ENCODE data around the gene TMEM87B. TPM values are rescaled to one million over a fixed set of nuclear protein-coding genes. Genes with fewer than 3 reads are reported as not detected.

Gene TMEM87B
- total RNA-seq, 2 experiments from 2014 or later: 13.9 to 22.8 TPM

GRCh38 chr2:112162341-112162740 lies 107.3 kb downstream of the TMEM87B start:
- H2AFZ ChIP-seq (ENCODE audit: low read length): no peak overlapping the region
- no peak overlapping the region for H3K27ac ChIP-seq (ENCODE audit: low read depth, low read length, poor library complexity, severe bottlenecking)
- no peaks in the 10 kb centered on the region for H3K9me3 ChIP-seq (ENCODE audit: low read length)
- POLR2A ChIA-PET: no interaction called here
- no peak for DNase-seq (ENCODE audit: low spot score)
- no peaks in the 10 kb centered on the region for H4K20me1 ChIP-seq (ENCODE audit: insufficient read depth, low read length)
- CTCF ChIA-PET (ENCODE audit: unreplicated experiment): no interaction called here
- no peaks in the 10 kb centered on the region for H3K9me2 ChIP-seq (ENCODE audit: insufficient read depth, low read length)
- no peak overlapping the region for H3K4me3 ChIP-seq (ENCODE audit: low read depth, low read length, poor library complexity, severe bottlenecking)
- H3K79me2 ChIP-seq (ENCODE audit: insufficient read depth, low read depth, low read length): no peaks in the 10 kb centered on the region
- H3K36me3 ChIP-seq (ENCODE audit: insufficient read depth, low read length): no peaks in the 10 kb centered on the region
- no peak overlapping the region for H3K4me2 ChIP-seq (ENCODE audit: low read length)
- no TSS peak for BruUV-seq (replicated peaks)
- TF ChIP-seq CTCF (conservative IDR thresholded peaks at IDR 0.05; ENCODE audit: low read length) (no peak), EZH2phosphoT487 (IDR thresholded peaks at IDR 0.05; ENCODE audit: borderline replicate concordance, low read depth, low read length) (no peak)
- H3K4me1 ChIP-seq (ENCODE audit: insufficient read depth, low read length, poor library complexity, severe bottlenecking): peaks cover 24% of the 10 kb centered on the region
- intact Hi-C loops (cut with micrococcal nuclease; ENCODE audit: unreplicated experiment): no loop called here

GRCh38 chr2:112162956-112163355 lies 107.9 kb downstream of the TMEM87B start:
- no peak overlapping the region for H3K4me2 ChIP-seq (ENCODE audit: low read length)
- no peaks in the 10 kb centered on the region for H3K9me3 ChIP-seq (ENCODE audit: low read length)
- POLR2A ChIA-PET: no interaction called here
- no peaks in the 10 kb centered on the region for H3K36me3 ChIP-seq (ENCODE audit: insufficient read depth, low read length)
- no peaks in the 10 kb centered on the region for H3K79me2 ChIP-seq (ENCODE audit: insufficient read depth, low read depth, low read length)
- intact Hi-C loops (cut with micrococcal nuclease; ENCODE audit: unreplicated experiment): no loop called here
- no TSS peak for BruUV-seq (replicated peaks)
- H3K9me2 ChIP-seq (ENCODE audit: insufficient read depth, low read length): no peaks in the 10 kb centered on the region
- H3K4me1 ChIP-seq (ENCODE audit: insufficient read depth, low read length, poor library complexity, severe bottlenecking): peaks cover 24% of the 10 kb centered on the region
- no peak overlapping the region for H3K4me3 ChIP-seq (ENCODE audit: low read depth, low read length, poor library complexity, severe bottlenecking)
- no peak overlapping the region for H3K27ac ChIP-seq (ENCODE audit: low read depth, low read length, poor library complexity, severe bottlenecking)
- TF ChIP-seq CTCF (conservative IDR thresholded peaks at IDR 0.05; ENCODE audit: low read length) (no peak), EZH2phosphoT487 (IDR thresholded peaks at IDR 0.05; ENCODE audit: borderline replicate concordance, low read depth, low read length) (no peak)
- CTCF ChIA-PET (ENCODE audit: unreplicated experiment): no interaction called here
- no peaks in the 10 kb centered on the region for H4K20me1 ChIP-seq (ENCODE audit: insufficient read depth, low read length)
- no peak overlapping the region for H2AFZ ChIP-seq (ENCODE audit: low read length)
- DNase-seq (ENCODE audit: low spot score): no peak

- intact Hi-C loops (cut with micrococcal nuclease; ENCODE audit: unreplicated experiment): no loop called here
- Histone ChIP-seq H3K9me3 (ENCODE audit: low read length) (no peaks in the 10 kb centered on the region), H3K4me1 (ENCODE audit: insufficient read depth, low read length, poor library complexity, severe bottlenecking) (peaks cover 24% of the 10 kb centered on the region), H3K4me3 (ENCODE audit: low read depth, low read length, poor library complexity, severe bottlenecking) (no peak overlapping the region), H3K9me2 (ENCODE audit: insufficient read depth, low read length) (no peaks in the 10 kb centered on the region), H3K4me2 (ENCODE audit: low read length) (no peak overlapping the region), H3K36me3 (ENCODE audit: insufficient read depth, low read length) (no peaks in the 10 kb centered on the region), H3K79me2 (ENCODE audit: insufficient read depth, low read depth, low read length) (no peaks in the 10 kb centered on the region), H4K20me1 (ENCODE audit: insufficient read depth, low read length) (no peaks in the 10 kb centered on the region), H3K27ac (ENCODE audit: low read depth, low read length, poor library complexity, severe bottlenecking) (no peak overlapping the region), H2AFZ (ENCODE audit: low read length) (no peak overlapping the region)
- CTCF ChIA-PET (ENCODE audit: unreplicated experiment): no interaction called here
- DNase-seq (ENCODE audit: low spot score): no peak
- BruUV-seq (replicated peaks): no TSS peak
- no peak for TF ChIP-seq CTCF (conservative IDR thresholded peaks at IDR 0.05; ENCODE audit: low read length)
- TF ChIP-seq EZH2phosphoT487 (IDR thresholded peaks at IDR 0.05; ENCODE audit: borderline replicate concordance, low read depth, low read length): no peak
- POLR2A ChIA-PET: no interaction called here
These were observed 108.5 kb downstream of the TMEM87B start for GRCh38 chr2:112163541-112163981.

Measured in OCI-LY7 (cell line).